Colonic mucosa (tissue), 4 donors: ENCODE results near the gene RBM20. TPM values are rescaled to one million over a fixed set of nuclear protein-coding genes. Genes with fewer than 3 reads are reported as not detected.

ENCODE experiments used
- DNase-seq: peaks from one replicate; pipeline ENCODE4 v3.0.0-alpha.2; 2020
- H3K27ac ChIP-seq: fragments of 200-600 bp; one replicate; pipeline ENCODE4 v1.8.0; 2021
- H3K27me3 ChIP-seq: fragments of 200-600 bp; one replicate; pipeline ENCODE4 v1.8.0; 2021
- H3K36me3 ChIP-seq: fragments of 200-600 bp; one replicate; pipeline ENCODE4 v1.8.0; 2021
- H3K4me1 ChIP-seq: fragments of 200-600 bp; one replicate; pipeline ENCODE4 v1.8.0; 2021; ENCODE audit warnings: mild to moderate bottlenecking
- H3K4me3 ChIP-seq: fragments of 200-600 bp; one replicate; pipeline ENCODE4 v1.8.0; 2021
- H3K9ac ChIP-seq, 2 donors: one replicate each; pipeline ENCODE4 v1.7.0; 2013; ENCODE audit warnings: control low read depth in 2 of 2, low read depth in 2 of 2, low read length in 2 of 2
- H3K9me3 ChIP-seq: fragments of 200-600 bp; one replicate; pipeline ENCODE4 v1.8.0; 2021
- intact Hi-C: fragments of 100-400 bp; cut with DNase I; formaldehyde crosslinking; loops from one replicate; pipeline ENCODE4 v1.14.1; 2022
- total RNA-seq, 2 donors: library from RNA; stranded (reverse); fragmentation: NEBNext Ultra II Directional in 1 of 2; extraction: Animal tissue kit (Norgen Biotek cat#: 25700) in 1 of 2; gene quantifications; one replicate each; pipeline ENCODE4 v1.2.1, GENCODE V29; 2021
- TF ChIP-seq, protein P1 (sequence below): fragments of 200-600 bp; IDR thresholded peaks from one replicate; pipeline ENCODE4 v1.8.0; 2022; ENCODE audit warnings: antibody characterized with exemption, mild to moderate bottlenecking
- donor health status: healthy.
- donor health status: DM: no; HTN: no; CAD: no.
- donor health status: DM: no; HTN: no; CAD: no.

The RBM20 gene
- total RNA-seq, 2 donors from 2014 or later = 0.49 to 0.80 TPM

DNA sequence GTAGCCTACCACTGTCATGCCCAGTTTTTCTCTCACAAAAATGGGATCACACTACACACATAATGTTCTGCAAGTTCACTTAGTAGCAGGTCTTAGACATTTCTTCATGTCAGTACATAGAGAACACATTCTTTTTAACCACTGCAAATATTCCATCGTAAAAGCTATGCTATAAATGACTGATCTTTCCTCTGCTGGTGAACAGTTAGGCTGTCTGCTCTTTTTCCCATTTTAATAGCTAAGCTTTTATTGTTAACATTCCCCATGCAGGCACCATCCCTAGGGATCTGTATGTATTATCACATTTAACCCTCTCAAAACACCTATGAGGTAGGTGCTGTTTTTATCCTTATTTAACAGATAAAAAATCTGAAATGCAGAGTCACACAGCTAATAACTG lies 181.4 kb downstream of the RBM20 start:
- H3K27ac ChIP-seq = no peak overlapping the region
- H3K9ac ChIP-seq = no peak overlapping the region
- H3K36me3 ChIP-seq = no peaks in the 10 kb centered on the region
- H3K27me3 ChIP-seq = no peaks in the 10 kb centered on the region
- H3K9me3 ChIP-seq = no peaks in the 10 kb centered on the region
- peaks cover under 1% of the 10 kb centered on the region for H3K4me1 ChIP-seq
- DNase-seq = no peak
- H3K4me3 ChIP-seq = no peak overlapping the region
- intact Hi-C loops = no loop called here
- TF ChIP-seq, protein P1, sequence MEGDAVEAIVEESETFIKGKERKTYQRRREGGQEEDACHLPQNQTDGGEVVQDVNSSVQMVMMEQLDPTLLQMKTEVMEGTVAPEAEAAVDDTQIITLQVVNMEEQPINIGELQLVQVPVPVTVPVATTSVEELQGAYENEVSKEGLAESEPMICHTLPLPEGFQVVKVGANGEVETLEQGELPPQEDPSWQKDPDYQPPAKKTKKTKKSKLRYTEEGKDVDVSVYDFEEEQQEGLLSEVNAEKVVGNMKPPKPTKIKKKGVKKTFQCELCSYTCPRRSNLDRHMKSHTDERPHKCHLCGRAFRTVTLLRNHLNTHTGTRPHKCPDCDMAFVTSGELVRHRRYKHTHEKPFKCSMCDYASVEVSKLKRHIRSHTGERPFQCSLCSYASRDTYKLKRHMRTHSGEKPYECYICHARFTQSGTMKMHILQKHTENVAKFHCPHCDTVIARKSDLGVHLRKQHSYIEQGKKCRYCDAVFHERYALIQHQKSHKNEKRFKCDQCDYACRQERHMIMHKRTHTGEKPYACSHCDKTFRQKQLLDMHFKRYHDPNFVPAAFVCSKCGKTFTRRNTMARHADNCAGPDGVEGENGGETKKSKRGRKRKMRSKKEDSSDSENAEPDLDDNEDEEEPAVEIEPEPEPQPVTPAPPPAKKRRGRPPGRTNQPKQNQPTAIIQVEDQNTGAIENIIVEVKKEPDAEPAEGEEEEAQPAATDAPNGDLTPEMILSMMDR = no peak

DNA sequence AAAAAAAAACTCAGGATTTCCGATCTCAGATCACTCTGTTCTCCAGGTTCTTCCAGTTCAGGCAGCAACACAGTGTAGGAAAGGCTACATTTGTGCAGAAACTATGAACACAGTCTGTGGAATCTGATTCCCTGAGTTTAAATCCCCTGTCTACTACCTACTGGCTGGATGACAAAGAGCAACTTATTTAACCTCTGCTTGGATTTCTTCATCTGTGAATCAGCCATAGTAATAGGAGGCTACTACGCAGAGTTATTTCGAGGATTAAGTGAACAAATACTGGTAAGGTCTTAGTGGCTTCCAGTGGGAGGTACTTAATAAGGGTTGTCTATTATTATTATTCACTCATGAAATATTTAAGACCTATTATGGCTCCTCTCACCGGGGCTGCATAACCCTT lies 183.3 kb downstream of the RBM20 start:
- Histone ChIP-seq H3K9ac (peak overlapping the region in 1 of 2 donors; percentile 36), H3K36me3 (no peaks in the 10 kb centered on the region), H3K4me1 (no peaks in the 10 kb centered on the region), H3K4me3 (no peak overlapping the region), H3K9me3 (no peaks in the 10 kb centered on the region), H3K27ac (no peak overlapping the region), H3K27me3 (no peaks in the 10 kb centered on the region)
- TF ChIP-seq, protein P1 = no peak
- intact Hi-C loops = no loop called here
- DNase-seq = no peak

DNA sequence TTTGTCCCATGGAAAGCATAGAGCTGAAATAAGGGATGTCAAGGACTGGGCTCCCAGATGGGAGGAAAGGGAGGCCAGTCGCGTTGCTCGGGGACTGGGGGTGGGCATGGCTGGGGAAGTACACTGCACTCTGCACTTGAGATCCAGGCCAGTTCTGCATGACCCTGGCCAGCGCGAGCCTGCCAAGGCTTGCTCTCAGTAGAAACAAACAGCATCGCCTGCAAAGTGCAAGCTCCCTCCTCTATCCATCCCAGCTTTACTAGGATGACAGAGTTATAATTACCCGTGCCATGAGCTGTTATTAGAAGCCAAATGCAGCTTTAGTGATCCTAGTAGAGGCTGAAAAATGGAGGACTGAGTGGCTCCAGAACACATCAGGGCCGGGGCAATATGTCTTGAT lies 183.7 kb downstream of the RBM20 start:
- no peak overlapping the region for H3K27ac ChIP-seq
- H3K4me1 ChIP-seq = no peaks in the 10 kb centered on the region
- H3K9ac ChIP-seq = peak overlapping the region in 1 of 2 donors; percentile 36
- no peak overlapping the region for H3K4me3 ChIP-seq
- intact Hi-C loops = no loop called here
- no peak for DNase-seq
- no peaks in the 10 kb centered on the region for H3K27me3 ChIP-seq
- no peaks in the 10 kb centered on the region for H3K9me3 ChIP-seq
- H3K36me3 ChIP-seq = no peaks in the 10 kb centered on the region
- TF ChIP-seq, protein P1 = no peak

GRCh38 chr10:110828525-110828924 lies 184.4 kb downstream of the RBM20 start:
- H3K9ac ChIP-seq = no peak overlapping the region
- TF ChIP-seq, protein P1 = no peak
- H3K36me3 ChIP-seq = no peaks in the 10 kb centered on the region
- H3K9me3 ChIP-seq = no peaks in the 10 kb centered on the region
- intact Hi-C loops = no loop called here
- H3K27me3 ChIP-seq = no peaks in the 10 kb centered on the region
- no peak overlapping the region for H3K4me3 ChIP-seq
- no peak for DNase-seq
- no peak overlapping the region for H3K27ac ChIP-seq
- no peaks in the 10 kb centered on the region for H3K4me1 ChIP-seq

DNA sequence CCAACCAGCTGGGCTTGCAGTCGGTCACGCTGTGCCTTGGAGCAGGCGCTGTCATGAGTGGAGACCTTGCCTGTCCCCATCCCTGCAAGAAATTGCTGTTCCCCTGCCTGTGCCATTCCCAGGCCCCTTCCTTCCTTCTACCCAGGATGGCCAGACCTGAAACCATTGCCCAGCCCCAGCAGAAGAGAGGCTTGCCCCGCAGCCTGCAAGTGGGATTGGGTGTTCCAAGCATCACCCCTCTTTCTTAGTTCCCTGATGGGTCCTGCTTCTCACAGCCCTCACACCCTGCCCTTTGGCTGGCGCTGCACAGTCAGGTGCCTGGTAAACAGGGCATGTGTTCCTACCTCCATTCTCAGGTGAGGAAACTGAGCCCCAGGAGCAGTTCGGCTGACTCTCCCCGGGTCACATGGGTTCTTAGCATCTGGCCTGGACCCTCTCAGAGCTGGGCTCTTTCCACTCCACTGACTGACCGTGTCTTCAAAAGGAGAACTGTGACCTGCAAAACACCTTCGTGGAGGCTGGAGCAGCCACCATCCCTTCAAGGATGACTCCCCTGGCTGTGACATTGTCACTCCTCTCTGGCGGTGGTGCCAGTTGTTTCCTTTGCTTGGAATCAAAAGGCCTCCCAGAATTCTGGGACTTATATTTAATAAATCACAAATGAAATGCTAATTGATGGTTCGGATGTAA lies 185.7 kb downstream of the RBM20 start:
- Histone ChIP-seq H3K36me3 (no peaks in the 10 kb centered on the region), H3K4me1 (no peaks in the 10 kb centered on the region), H3K9me3 (no peaks in the 10 kb centered on the region), H3K27me3 (no peaks in the 10 kb centered on the region), H3K27ac (no peak overlapping the region), H3K9ac (no peak overlapping the region), H3K4me3 (no peak overlapping the region)
- no peak for DNase-seq
- intact Hi-C loops = no loop called here
- TF ChIP-seq, protein P1 = no peak
